ENCODE measurements around the gene CHD3.

The CHD3 gene

GRCh38 chr17:7929158-7930023, 40.8 kb downstream of the CHD3 start, which contains the start of gene KCNAB3:
Gene KCNAB3, minus strand, starts transcription at chr17:7929856. Its CDS starts 421 bp downstream, at chr17:7929435.
- Histone ChIP-seq H2AFZ (ENCODE audit: low read depth, low read length) (no peak within 1 kb of the TSS), H3K27me3 (ENCODE audit: insufficient read depth, low read length) (no peaks in the 10 kb centered on the region), H3K4me3 (ENCODE audit: low read length) (peak within 1 kb of the TSS; percentile 88)

GRCh38 chr17:7930841-7931631, 42.4 kb downstream of the CHD3 start:
- no peaks in the 10 kb centered on the region for H3K27me3 ChIP-seq (ENCODE audit: insufficient read depth, low read length)
- H3K9me3 ChIP-seq (ENCODE audit: low read length), result no peaks in the 10 kb centered on the region
- peak overlapping the region; percentile 38 for H2AFZ ChIP-seq (ENCODE audit: low read depth, low read length)
- peak overlapping the region; percentile 88 for H3K4me3 ChIP-seq (ENCODE audit: low read length)
- H3K4me1 ChIP-seq (ENCODE audit: insufficient read depth, low read length), result peaks cover 27% of the 10 kb centered on the region
- peaks cover 39% of the 10 kb centered on the region for H3K36me3 ChIP-seq (ENCODE audit: insufficient read depth, low read length)

More at GRCh38 chr17:7929158-7930023, 40.8 kb downstream of the CHD3 start, which contains the start of gene KCNAB3:
- peaks cover 26% of the 10 kb centered on the region for H3K36me3 ChIP-seq (ENCODE audit: insufficient read depth, low read length)
- H3K9me3 ChIP-seq (ENCODE audit: low read length), result no peaks in the 10 kb centered on the region
- H3K4me1 ChIP-seq (ENCODE audit: insufficient read depth, low read length), result peaks cover 27% of the 10 kb centered on the region

GRCh38 chr17:7931709-7932482, 43.3 kb downstream of the CHD3 start, which contains the start of the genes CNTROB and TRAPPC1:
Gene CNTROB, plus strand, starts transcription at chr17:7932206. Its CDS starts 874 bp downstream, at chr17:7933080.
Gene TRAPPC1, minus strand, starts transcription at chr17:7931946. Its CDS starts 117 bp downstream, at chr17:7931829.
- peaks cover 27% of the 10 kb centered on the region for H3K4me1 ChIP-seq (ENCODE audit: insufficient read depth, low read length)
- no peaks in the 10 kb centered on the region for H3K27me3 ChIP-seq (ENCODE audit: insufficient read depth, low read length)
- H3K36me3 ChIP-seq (ENCODE audit: insufficient read depth, low read length), result peaks cover 48% of the 10 kb centered on the region
- peak within 1 kb of the TSS; percentile 88 for H3K4me3 ChIP-seq (ENCODE audit: low read length)
- H3K9me3 ChIP-seq (ENCODE audit: low read length), result no peaks in the 10 kb centered on the region
- peak within 1 kb of the TSS; percentile 81 for H2AFZ ChIP-seq (ENCODE audit: low read depth, low read length)

GRCh38 chr17:7932483-7932891, 43.9 kb downstream of the CHD3 start:
- Histone ChIP-seq H3K4me1 (ENCODE audit: insufficient read depth, low read length) (peaks cover 27% of the 10 kb centered on the region), H2AFZ (ENCODE audit: low read depth, low read length) (peak overlapping the region; percentile 81), H3K9me3 (ENCODE audit: low read length) (no peaks in the 10 kb centered on the region), H3K27me3 (ENCODE audit: insufficient read depth, low read length) (no peaks in the 10 kb centered on the region), H3K36me3 (ENCODE audit: insufficient read depth, low read length) (peaks cover 47% of the 10 kb centered on the region), H3K4me3 (ENCODE audit: low read length) (peak overlapping the region; percentile 88)

- Histone ChIP-seq H3K4me1 (ENCODE audit: insufficient read depth, low read length) (peaks cover 27% of the 10 kb centered on the region), H3K4me3 (ENCODE audit: low read length) (peak overlapping the region; percentile 88), H3K9me3 (ENCODE audit: low read length) (no peaks in the 10 kb centered on the region), H3K36me3 (ENCODE audit: insufficient read depth, low read length) (peaks cover 47% of the 10 kb centered on the region), H2AFZ (ENCODE audit: low read depth, low read length) (peak overlapping the region; percentile 81), H3K27me3 (ENCODE audit: insufficient read depth, low read length) (no peaks in the 10 kb centered on the region)
These were observed 44.4 kb downstream of the CHD3 start for GRCh38 chr17:7932949-7933348.

GRCh38 chr17:7935859-7936258, 47.3 kb downstream of the CHD3 start:
- Histone ChIP-seq H3K4me3 (ENCODE audit: low read length) (no peak overlapping the region), H2AFZ (ENCODE audit: low read depth, low read length) (no peak overlapping the region), H3K4me1 (ENCODE audit: insufficient read depth, low read length) (peaks cover 23% of the 10 kb centered on the region), H3K27me3 (ENCODE audit: insufficient read depth, low read length) (no peaks in the 10 kb centered on the region), H3K9me3 (ENCODE audit: low read length) (no peaks in the 10 kb centered on the region), H3K36me3 (ENCODE audit: insufficient read depth, low read length) (peaks cover 53% of the 10 kb centered on the region)

GRCh38 chr17:7940034-7940433, 51.4 kb downstream of the CHD3 start:
- Histone ChIP-seq H2AFZ (ENCODE audit: low read depth, low read length) (no peak overlapping the region), H3K36me3 (ENCODE audit: insufficient read depth, low read length) (peaks cover 76% of the 10 kb centered on the region), H3K4me1 (ENCODE audit: insufficient read depth, low read length) (no peaks in the 10 kb centered on the region), H3K27me3 (ENCODE audit: insufficient read depth, low read length) (no peaks in the 10 kb centered on the region), H3K4me3 (ENCODE audit: low read length) (no peak overlapping the region), H3K9me3 (ENCODE audit: low read length) (no peaks in the 10 kb centered on the region)

- H3K9me3 ChIP-seq (ENCODE audit: low read length), result no peaks in the 10 kb centered on the region
- no peak overlapping the region for H2AFZ ChIP-seq (ENCODE audit: low read depth, low read length)
- no peaks in the 10 kb centered on the region for H3K4me1 ChIP-seq (ENCODE audit: insufficient read depth, low read length)
- H3K36me3 ChIP-seq (ENCODE audit: insufficient read depth, low read length), result peaks cover 78% of the 10 kb centered on the region
- H3K27me3 ChIP-seq (ENCODE audit: insufficient read depth, low read length), result no peaks in the 10 kb centered on the region
- no peak overlapping the region for H3K4me3 ChIP-seq (ENCODE audit: low read length)
These were observed 52.2 kb downstream of the CHD3 start for GRCh38 chr17:7940743-7941142.

GRCh38 chr17:7943291-7943690, 54.7 kb downstream of the CHD3 start:
- Histone ChIP-seq H3K9me3 (ENCODE audit: low read length) (no peaks in the 10 kb centered on the region), H2AFZ (ENCODE audit: low read depth, low read length) (no peak overlapping the region), H3K4me1 (ENCODE audit: insufficient read depth, low read length) (no peaks in the 10 kb centered on the region), H3K36me3 (ENCODE audit: insufficient read depth, low read length) (peaks cover 81% of the 10 kb centered on the region), H3K27me3 (ENCODE audit: insufficient read depth, low read length) (no peaks in the 10 kb centered on the region), H3K4me3 (ENCODE audit: low read length) (no peak overlapping the region)

- Histone ChIP-seq H3K4me3 (ENCODE audit: low read length) (no peak overlapping the region), H3K4me1 (ENCODE audit: insufficient read depth, low read length) (no peaks in the 10 kb centered on the region), H2AFZ (ENCODE audit: low read depth, low read length) (no peak overlapping the region), H3K36me3 (ENCODE audit: insufficient read depth, low read length) (peaks cover 86% of the 10 kb centered on the region), H3K27me3 (ENCODE audit: insufficient read depth, low read length) (no peaks in the 10 kb centered on the region), H3K9me3 (ENCODE audit: low read length) (no peaks in the 10 kb centered on the region)
These were observed 55.7 kb downstream of the CHD3 start for GRCh38 chr17:7944326-7944725.

GRCh38 chr17:7945651-7946050, 57.1 kb downstream of the CHD3 start:
- Histone ChIP-seq H3K27me3 (ENCODE audit: insufficient read depth, low read length) (no peaks in the 10 kb centered on the region), H2AFZ (ENCODE audit: low read depth, low read length) (no peak overlapping the region), H3K4me1 (ENCODE audit: insufficient read depth, low read length) (no peaks in the 10 kb centered on the region), H3K36me3 (ENCODE audit: insufficient read depth, low read length) (peaks cover 83% of the 10 kb centered on the region), H3K9me3 (ENCODE audit: low read length) (no peaks in the 10 kb centered on the region), H3K4me3 (ENCODE audit: low read length) (no peak overlapping the region)

GRCh38 chr17:7946441-7946840, 57.9 kb downstream of the CHD3 start:
- Histone ChIP-seq H3K4me3 (ENCODE audit: low read length) (no peak overlapping the region), H3K27me3 (ENCODE audit: insufficient read depth, low read length) (no peaks in the 10 kb centered on the region), H3K36me3 (ENCODE audit: insufficient read depth, low read length) (peaks cover 75% of the 10 kb centered on the region), H2AFZ (ENCODE audit: low read depth, low read length) (no peak overlapping the region), H3K9me3 (ENCODE audit: low read length) (no peaks in the 10 kb centered on the region), H3K4me1 (ENCODE audit: insufficient read depth, low read length) (no peaks in the 10 kb centered on the region)
